IPS-18a (cell line): ENCODE data around the gene HS3ST3B1.

ENCODE experiments used
- H3K27ac ChIP-seq: one replicate; pipeline ENCODE4 v1.5.1; 2013; ENCODE audit warnings: low read length
- H3K27me3 ChIP-seq: one replicate; pipeline ENCODE4 v1.6.1; 2013; ENCODE audit warnings: mild to moderate bottlenecking, low read length; ENCODE audit not compliant: control insufficient read depth, insufficient read depth
- H3K36me3 ChIP-seq: one replicate; pipeline ENCODE4 v1.6.1; 2013; ENCODE audit warnings: low read depth, low read length; ENCODE audit not compliant: control insufficient read depth
- H3K4me1 ChIP-seq: one replicate; pipeline ENCODE4 v1.6.1; 2013; ENCODE audit warnings: low read depth, low read length; ENCODE audit not compliant: control insufficient read depth
- H3K4me3 ChIP-seq: one replicate; pipeline ENCODE4 v1.5.1; 2013; ENCODE audit warnings: low read length
- H3K9ac ChIP-seq: one replicate; pipeline ENCODE4 v1.6.1; 2013; ENCODE audit warnings: mild to moderate bottlenecking, low read length, moderate library complexity
- H3K9me3 ChIP-seq: one replicate; pipeline ENCODE4 v1.6.1; 2013; ENCODE audit warnings: low read depth, low read length; ENCODE audit not compliant: control insufficient read depth

The HS3ST3B1 gene

GRCh38 chr17:14300575-14301278 lies at the start of gene HS3ST3B1:
TSS of gene HS3ST3B1 (plus strand) at chr17:14301081. CDS start at chr17:14301519, 438 bp downstream.
- Histone ChIP-seq H3K4me3 (peak within 1 kb of the TSS; percentile 70), H3K27ac (no peak within 1 kb of the TSS), H3K9me3 (no peaks in the 10 kb centered on the region), H3K36me3 (no peaks in the 10 kb centered on the region), H3K27me3 (peaks cover 94% of the 10 kb centered on the region), H3K4me1 (peaks cover 39% of the 10 kb centered on the region), H3K9ac (peak within 1 kb of the TSS; percentile 49)

GRCh38 chr17:14261406-14261805 lies 39.5 kb upstream of the HS3ST3B1 start:
- no peaks in the 10 kb centered on the region for H3K9me3 ChIP-seq
- no peaks in the 10 kb centered on the region for H3K27me3 ChIP-seq
- no peak overlapping the region for H3K4me3 ChIP-seq
- H3K36me3 ChIP-seq = no peaks in the 10 kb centered on the region
- no peaks in the 10 kb centered on the region for H3K4me1 ChIP-seq
- no peak overlapping the region for H3K9ac ChIP-seq
- no peak overlapping the region for H3K27ac ChIP-seq

- H3K4me3 ChIP-seq = no peak overlapping the region
- no peaks in the 10 kb centered on the region for H3K36me3 ChIP-seq
- no peak overlapping the region for H3K27ac ChIP-seq
- no peaks in the 10 kb centered on the region for H3K27me3 ChIP-seq
- H3K9ac ChIP-seq = no peak overlapping the region
- no peaks in the 10 kb centered on the region for H3K9me3 ChIP-seq
- no peaks in the 10 kb centered on the region for H3K4me1 ChIP-seq
Observed at GRCh38 chr17:14268264-14268663, 32.6 kb upstream of the HS3ST3B1 start.

- Histone ChIP-seq H3K4me3 (no peak overlapping the region), H3K9me3 (no peaks in the 10 kb centered on the region), H3K4me1 (no peaks in the 10 kb centered on the region), H3K27ac (no peak overlapping the region), H3K27me3 (no peaks in the 10 kb centered on the region), H3K36me3 (no peaks in the 10 kb centered on the region), H3K9ac (no peak overlapping the region)
Observed at GRCh38 chr17:14269473-14269872, 31.4 kb upstream of the HS3ST3B1 start.

GRCh38 chr17:14270508-14270907 lies 30.4 kb upstream of the HS3ST3B1 start:
- Histone ChIP-seq H3K4me1 (no peaks in the 10 kb centered on the region), H3K27ac (no peak overlapping the region), H3K27me3 (no peaks in the 10 kb centered on the region), H3K9ac (no peak overlapping the region), H3K36me3 (no peaks in the 10 kb centered on the region), H3K9me3 (no peaks in the 10 kb centered on the region), H3K4me3 (no peak overlapping the region)

- Histone ChIP-seq H3K4me1 (no peaks in the 10 kb centered on the region), H3K9ac (no peak overlapping the region), H3K36me3 (no peaks in the 10 kb centered on the region), H3K27me3 (no peaks in the 10 kb centered on the region), H3K4me3 (no peak overlapping the region), H3K27ac (no peak overlapping the region), H3K9me3 (no peaks in the 10 kb centered on the region)
Observed at GRCh38 chr17:14276535-14277250, 24.2 kb upstream of the HS3ST3B1 start.

GRCh38 chr17:14281530-14281929 lies 19.4 kb upstream of the HS3ST3B1 start:
- H3K36me3 ChIP-seq = no peaks in the 10 kb centered on the region
- H3K9me3 ChIP-seq = no peaks in the 10 kb centered on the region
- no peak overlapping the region for H3K4me3 ChIP-seq
- no peak overlapping the region for H3K27ac ChIP-seq
- no peak overlapping the region for H3K9ac ChIP-seq
- no peaks in the 10 kb centered on the region for H3K27me3 ChIP-seq
- no peaks in the 10 kb centered on the region for H3K4me1 ChIP-seq

- Histone ChIP-seq H3K36me3 (no peaks in the 10 kb centered on the region), H3K27ac (no peak overlapping the region), H3K4me1 (no peaks in the 10 kb centered on the region), H3K9me3 (no peaks in the 10 kb centered on the region), H3K9ac (no peak overlapping the region), H3K27me3 (no peaks in the 10 kb centered on the region), H3K4me3 (no peak overlapping the region)
Observed at GRCh38 chr17:14282726-14283125, 18.2 kb upstream of the HS3ST3B1 start.

- Histone ChIP-seq H3K36me3 (no peaks in the 10 kb centered on the region), H3K4me1 (no peaks in the 10 kb centered on the region), H3K9me3 (no peaks in the 10 kb centered on the region)
Observed at GRCh38 chr17:14289162-14289561, 11.7 kb upstream of the HS3ST3B1 start.

GRCh38 chr17:14294876-14295275 lies 6.0 kb upstream of the HS3ST3B1 start:
- peaks cover 15% of the 10 kb centered on the region for H3K4me1 ChIP-seq
- no peaks in the 10 kb centered on the region for H3K9me3 ChIP-seq
- no peak overlapping the region for H3K9ac ChIP-seq
- H3K4me3 ChIP-seq = no peak overlapping the region
- H3K27me3 ChIP-seq = peaks cover 53% of the 10 kb centered on the region
- no peak overlapping the region for H3K27ac ChIP-seq
- no peaks in the 10 kb centered on the region for H3K36me3 ChIP-seq

More at GRCh38 chr17:14289162-14289561, 11.7 kb upstream of the HS3ST3B1 start:
- H3K4me3 ChIP-seq = no peak overlapping the region
- no peak overlapping the region for H3K27ac ChIP-seq
- no peaks in the 10 kb centered on the region for H3K27me3 ChIP-seq
- no peak overlapping the region for H3K9ac ChIP-seq

GRCh38 chr17:14295676-14296075 lies 5.2 kb upstream of the HS3ST3B1 start:
- Histone ChIP-seq H3K27me3 (peaks cover 60% of the 10 kb centered on the region), H3K4me1 (peaks cover 20% of the 10 kb centered on the region), H3K36me3 (no peaks in the 10 kb centered on the region), H3K4me3 (no peak overlapping the region), H3K27ac (no peak overlapping the region), H3K9me3 (no peaks in the 10 kb centered on the region), H3K9ac (no peak overlapping the region)
